Measurements from ENCODE around the gene SALL4.

GRCh38 chr20:51750037-51750769, 52.1 kb downstream of the SALL4 start:
- TF ChIP-seq CTCF (conservative IDR thresholded peaks at IDR 0.05; ENCODE audit: low read depth, low read length) (no peak), EZH2 (IDR thresholded peaks at IDR 0.05; ENCODE audit: borderline replicate concordance, low read depth, low read length, poor library complexity, severe bottlenecking) (no peak)
